H1 (cell line): ENCODE results near the gene ARID4A. TPM values are rescaled to one million over a fixed set of nuclear protein-coding genes. Genes with fewer than 3 reads are reported as not detected.
"Not testable (repeated sequence)": the region's sequence is repeated elsewhere in the genome, so short reads cannot be mapped to it uniquely, and the experiment has no call there.

Source experiments
- CTCF ChIA-PET: fragments of 300-600 bp; sonication (Branson Sonifier 250); formaldehyde crosslinking; loops from one replicate; lab custom pipeline; 2021; ENCODE audit not compliant: partially characterized antibody; lab: Charles Lee
- POLR2A ChIA-PET: fragments of 300-600 bp; sonication (Branson Sonifier 250); formaldehyde crosslinking; loops from one replicate; lab custom pipeline; 2021; ENCODE audit warnings: inconsistent platforms; ENCODE audit not compliant: partially characterized antibody; lab: Charles Lee
- DNase-seq, 2 experiments: peaks; one replicate each; pipeline versions ENCODE4 v3.0.0 to v3.0.0-alpha.2; 2010 to 2022; ENCODE audit warnings: low spot score in 2 of 2, low read depth in 1 of 2, mixed read lengths in 1 of 2
- FAIRE-seq: peaks from 2 replicates; lab custom pipeline; 2011; peaks lifted over from hg19 to GRCh38; lab: Jason Lieb, UNC
- H2AFZ ChIP-seq: 2 replicates; pipeline ENCODE4 v1.8.1; 2012; ENCODE audit warnings: low read length, inconsistent platforms
- H2AK5ac ChIP-seq: 2 replicates; pipeline ENCODE4 v1.6.1; 2013; ENCODE audit warnings: low read depth, low read length
- H2BK120ac ChIP-seq: replicated peaks from 2 replicates; pipeline ENCODE3; 2013; ENCODE audit warnings: low read depth, low read length, inconsistent platforms
- H2BK12ac ChIP-seq: 2 replicates; pipeline ENCODE4 v1.6.1; 2013; ENCODE audit warnings: low read depth, low read length
- H2BK15ac ChIP-seq: 2 replicates; pipeline ENCODE4 v1.6.1; 2013; ENCODE audit warnings: low read length
- H2BK20ac ChIP-seq: 2 replicates; pipeline ENCODE4 v1.6.1; 2013; ENCODE audit warnings: low read length
- H2BK5ac ChIP-seq: 2 replicates; pipeline ENCODE4 v1.6.1; 2013; ENCODE audit warnings: low read depth, low read length
- H3K14ac ChIP-seq: 2 replicates; pipeline ENCODE4 v1.6.1; 2013; ENCODE audit warnings: inconsistent platforms; ENCODE audit not compliant: insufficient read length
- H3K18ac ChIP-seq: 2 replicates; pipeline ENCODE4 v1.6.1; 2013; ENCODE audit warnings: low read length; ENCODE audit errors: extremely low read depth
- H3K23ac ChIP-seq: 2 replicates; pipeline ENCODE4 v1.6.1; 2013; ENCODE audit warnings: inconsistent platforms; ENCODE audit not compliant: insufficient read length
- H3K23me2 ChIP-seq: 2 replicates; pipeline ENCODE4 v1.6.1; 2013; ENCODE audit warnings: low read depth, low read length
- H3K27ac ChIP-seq: 2 replicates; pipeline ENCODE4 v1.6.1; 2011; ENCODE audit warnings: low read depth, low read length, inconsistent platforms
- H3K27me3 ChIP-seq, 4 experiments: replicated peaks in 1 of 4; 1 replicate in 1 of 4; 2 replicates in 3 of 4; pipeline versions ENCODE4 v1.6.1 to v1.8.1; 2011 to 2013; ENCODE audit warnings: low read length in 3 of 4, mild to moderate bottlenecking in 3 of 4, inconsistent platforms in 2 of 4, mixed read lengths in 2 of 4, moderate library complexity in 1 of 4; ENCODE audit not compliant: control insufficient read depth in 3 of 4, insufficient read depth in 3 of 4; ENCODE audit errors: extremely low read depth in 1 of 4
- H3K36me3 ChIP-seq, 4 experiments: 2 replicates each; pipeline versions ENCODE4 v1.6.1 to v1.8.1; 2011 to 2013; ENCODE audit warnings: mild to moderate bottlenecking in 4 of 4, low read length in 3 of 4, moderate library complexity in 2 of 4, control low read depth in 1 of 4, inconsistent platforms in 1 of 4; ENCODE audit not compliant: insufficient read depth in 4 of 4, control insufficient read depth in 2 of 4
- H3K4ac ChIP-seq: replicated peaks from 2 replicates; pipeline ENCODE3; 2013; ENCODE audit warnings: low read length, low read depth, mixed read lengths, inconsistent platforms; ENCODE audit not compliant: insufficient read length
- H3K4me1 ChIP-seq, 4 experiments: replicated peaks in 1 of 4; 1 replicate in 1 of 4; 2 replicates in 3 of 4; pipeline versions ENCODE4 v1.6.1 to v1.8.1; 2011 to 2013; ENCODE audit warnings: low read length in 3 of 4, inconsistent platforms in 2 of 4, mixed read lengths in 1 of 4; ENCODE audit not compliant: insufficient read depth in 4 of 4, control insufficient read depth in 3 of 4
- H3K4me2 ChIP-seq, 2 experiments: 2 replicates each; pipeline versions ENCODE4 v1.6.1 to v1.8.1; 2011 to 2013; ENCODE audit warnings: low read depth in 2 of 2, low read length in 2 of 2, control low read depth in 1 of 2, inconsistent platforms in 1 of 2, mild to moderate bottlenecking in 1 of 2; ENCODE audit not compliant: insufficient read depth in 1 of 2
- H3K4me3 ChIP-seq, 4 experiments: fragments of 200-600, 300-600 bp in 1 of 4; sonication (generic), shearing (Covaris generic), sonication (Bioruptor Twin) in 1 of 4; 2 replicates each; pipeline versions ENCODE4 v1.5.1 to v1.8.1; 2011 to 2016; ENCODE audit warnings: low read length in 4 of 4, low read depth in 3 of 4, control low read depth in 2 of 4, inconsistent platforms in 2 of 4, mild to moderate bottlenecking in 2 of 4, mixed read lengths in 1 of 4, moderate library complexity in 1 of 4; ENCODE audit not compliant: insufficient read depth in 2 of 4; ENCODE audit errors: extremely low read depth in 1 of 4
- H3K56ac ChIP-seq: replicated peaks from 2 replicates; pipeline ENCODE3; 2013; ENCODE audit warnings: low read depth, mild to moderate bottlenecking, mixed read lengths, low read length, inconsistent platforms; ENCODE audit not compliant: insufficient read length
- H3K79me1 ChIP-seq: 2 replicates; pipeline ENCODE4 v1.6.1; 2013; ENCODE audit warnings: low read depth, low read length, control low read depth
- H3K79me2 ChIP-seq, 2 experiments: 2 replicates each; pipeline versions ENCODE4 v1.6.1 to v1.8.1; 2012 to 2013; ENCODE audit warnings: low read length in 2 of 2, mild to moderate bottlenecking in 2 of 2, inconsistent platforms in 1 of 2; ENCODE audit not compliant: insufficient read depth in 2 of 2, control insufficient read depth in 1 of 2
- H3K9ac ChIP-seq, 4 experiments: replicated peaks in 1 of 4; 1 replicate in 1 of 4; 2 replicates in 3 of 4; pipeline versions ENCODE4 v1.6.1 to v1.8.1; 2011 to 2013; ENCODE audit warnings: low read depth in 3 of 4, low read length in 3 of 4, control low read depth in 2 of 4, mild to moderate bottlenecking in 2 of 4, moderate library complexity in 2 of 4, inconsistent platforms in 1 of 4; ENCODE audit errors: extremely low read depth in 1 of 4
- H3K9me3 ChIP-seq, 2 experiments: 2 replicates each; pipeline versions ENCODE4 v1.6.1 to v1.8.1; 2012 to 2013; ENCODE audit warnings: mild to moderate bottlenecking in 2 of 2, moderate library complexity in 2 of 2, control low read depth in 1 of 2, inconsistent platforms in 1 of 2, low read depth in 1 of 2, low read length in 1 of 2, mixed read lengths in 1 of 2; ENCODE audit not compliant: insufficient read depth in 2 of 2
- H4K20me1 ChIP-seq, 2 experiments: replicated peaks in 1 of 2; 2 replicates each; pipeline versions ENCODE3 to v1.8.1; 2011 to 2013; ENCODE audit warnings: inconsistent platforms in 2 of 2, low read length in 2 of 2, mild to moderate bottlenecking in 1 of 2; ENCODE audit not compliant: insufficient read depth in 2 of 2, control insufficient read depth in 1 of 2
- H4K5ac ChIP-seq: 2 replicates; pipeline ENCODE4 v1.6.1; 2013; ENCODE audit warnings: low read length, low read depth, mixed read lengths, inconsistent platforms; ENCODE audit not compliant: insufficient read length
- H4K8ac ChIP-seq: 2 replicates; pipeline ENCODE4 v1.8.0; 2013; ENCODE audit warnings: mild to moderate bottlenecking, moderate library complexity, low read length, inconsistent platforms; ENCODE audit not compliant: insufficient read depth; ENCODE audit errors: extremely low read depth
- H4K91ac ChIP-seq: replicated peaks from 2 replicates; pipeline ENCODE3; 2013; ENCODE audit warnings: low read length, mixed read lengths, inconsistent platforms; ENCODE audit not compliant: insufficient read length
- WGBS, 2 experiments: shearing (Covaris generic) in 1 of 2; methylation state at CpG; one replicate each; pipeline versions ENCODE4 v1.1.6 to v1.1.7; 2013 to 2015; ENCODE audit warnings: low lambda C conversion rate in 2 of 2, mixed read lengths in 2 of 2, inconsistent platforms in 1 of 2, low coverage in 1 of 2, missing lambda C conversion rate in 1 of 2; ENCODE audit not compliant: insufficient replicate concordance in 2 of 2, insufficient coverage in 1 of 2, insufficient read length in 1 of 2; ENCODE audit errors: extremely low coverage in 1 of 2, missing lambda C conversion rate in 1 of 2; 5-methylcytosine and 5-hydroxymethylcytosine counted together
- polyA plus RNA-seq, 7 experiments: library from polyadenylated mRNA; depleted of rRNA in 3 of 7; stranded (reverse) in 5 of 7; unstranded in 2 of 7; fragments of >200 nt in 5 of 7; fragments of 200-250 nt in 2 of 7; gene quantifications; 1 replicate in 5 of 7; 2 replicates in 1 of 7; 4 replicates in 1 of 7; pipeline versions ENCODE4 v1.2.1 to v1.2.3, GENCODE V29; 2011 to 2013; ENCODE audit warnings: missing spikeins in 2 of 7, mixed read lengths in 2 of 7
- total RNA-seq: library from RNA; stranded (reverse); fragmentation: NEBNext Ultra II Directional; extraction: Animal tissue kit (Norgen Biotek cat#: 25700); gene quantifications from 2 replicates; pipeline ENCODE4 v1.2.1, GENCODE V29; 2021

ARID4A gene
- total and polyA plus RNA-seq, 2 of the 8 experiments (the other 6 are each of a cell fraction or from before 2014, with no cell fraction given): 2.1 to 14.6 TPM

DNA sequence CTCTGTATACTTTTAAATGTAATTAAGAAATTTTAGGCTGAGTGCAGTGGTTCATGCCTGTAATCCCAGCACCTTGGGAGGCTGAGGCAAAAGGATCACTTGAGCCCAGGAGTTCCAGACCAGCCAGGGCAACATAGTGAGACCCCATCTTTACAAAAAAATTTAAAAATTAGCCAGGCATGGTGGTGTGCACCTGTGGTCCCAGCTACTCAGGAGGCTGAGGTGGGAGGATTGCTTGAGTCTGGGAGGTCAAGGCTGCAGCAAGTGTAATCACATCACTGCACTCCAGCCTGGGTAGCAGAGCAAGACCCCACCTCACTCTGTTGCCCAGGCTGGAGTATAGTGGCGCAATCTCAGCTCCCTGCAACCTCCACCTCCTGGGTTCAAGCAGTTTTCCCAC lies 63.9 kb downstream of the ARID4A start:
- not testable (repeated sequence) for H3K27ac ChIP-seq, H3K23me2 ChIP-seq, H3K14ac ChIP-seq, H3K4me2 ChIP-seq, FAIRE-seq, DNase-seq, H3K56ac ChIP-seq, H4K5ac ChIP-seq, H2BK20ac ChIP-seq, H4K20me1 ChIP-seq, H3K18ac ChIP-seq, H3K4ac ChIP-seq, H3K9me3 ChIP-seq, H2BK5ac ChIP-seq, H2BK12ac ChIP-seq, H2BK15ac ChIP-seq, H3K79me2 ChIP-seq, H3K9ac ChIP-seq, H3K4me3 ChIP-seq, H4K8ac ChIP-seq, H2AK5ac ChIP-seq, H3K4me1 ChIP-seq, H2AFZ ChIP-seq, H3K79me1 ChIP-seq, H2BK120ac ChIP-seq, H3K27me3 ChIP-seq, H4K91ac ChIP-seq, H3K23ac ChIP-seq
- ChIA-PET POLR2A (interaction anchor here (1.2 kb wide), 1 partner anchor 10 kb away, joined by 4 read pairs; no protein-coding TSS in a partner anchor), CTCF (interaction anchor here (0.6 to 1.5 kb wide), 3 partner anchors 10 to 80 kb away, joined by 3 to 6 read pairs (median 4); no protein-coding TSS in a partner anchor)
- H3K36me3 ChIP-seq: peaks cover 4 to 50% (median 9%) of the 10 kb centered on the region in 4 experiments
- 90% methylated on average over 1 of the region's 1 CpG; no CpG with 5 or more reads in 1 of the 2 experiments for WGBS, 2 experiments
